Neutrophil (primary cell): ENCODE measurements around the gene NXPH2.

Source experiments
- H3K27ac ChIP-seq: fragments of 200-600 bp; sonication (generic); 2 replicates; pipeline ENCODE4 v1.5.1; 2016; ENCODE audit warnings: mild to moderate bottlenecking, moderate library complexity
- H3K27me3 ChIP-seq: fragments of 200-600 bp; sonication (generic); 2 replicates; pipeline ENCODE4 v1.6.0; 2016; ENCODE audit warnings: mild to moderate bottlenecking
- H3K36me3 ChIP-seq: fragments of 200-600 bp; sonication (generic); 2 replicates; pipeline ENCODE4 v1.5.1; 2017
- H3K4me1 ChIP-seq, 2 experiments: fragments of 200-600 bp in 1 of 2; sonication (generic) in 1 of 2; 1 replicate in 1 of 2; 2 replicates in 1 of 2; pipeline versions ENCODE4 v1.5.1 to v1.6.1; 2013 to 2016; ENCODE audit warnings: low read depth in 1 of 2, low read length in 1 of 2, mild to moderate bottlenecking in 1 of 2, moderate library complexity in 1 of 2; ENCODE audit not compliant: control insufficient read depth in 1 of 2, insufficient read depth in 1 of 2
- H3K4me3 ChIP-seq, 2 experiments: fragments of 200-600 bp in 1 of 2; sonication (generic) in 1 of 2; 1 replicate in 1 of 2; 2 replicates in 1 of 2; pipeline ENCODE4 v1.5.1; 2013 to 2016; ENCODE audit warnings: low read depth in 1 of 2, low read length in 1 of 2, mild to moderate bottlenecking in 1 of 2, moderate library complexity in 1 of 2
- H3K9me3 ChIP-seq: fragments of 200-600 bp; sonication (generic); 2 replicates; pipeline ENCODE4 v1.5.1; 2016
- TF ChIP-seq, protein P1 (sequence below): fragments of 200-600 bp; sonication (generic); IDR thresholded peaks from 2 replicates; pipeline ENCODE4 v1.5.1; 2016; ENCODE audit warnings: antibody characterized with exemption

The NXPH2 gene

DNA sequence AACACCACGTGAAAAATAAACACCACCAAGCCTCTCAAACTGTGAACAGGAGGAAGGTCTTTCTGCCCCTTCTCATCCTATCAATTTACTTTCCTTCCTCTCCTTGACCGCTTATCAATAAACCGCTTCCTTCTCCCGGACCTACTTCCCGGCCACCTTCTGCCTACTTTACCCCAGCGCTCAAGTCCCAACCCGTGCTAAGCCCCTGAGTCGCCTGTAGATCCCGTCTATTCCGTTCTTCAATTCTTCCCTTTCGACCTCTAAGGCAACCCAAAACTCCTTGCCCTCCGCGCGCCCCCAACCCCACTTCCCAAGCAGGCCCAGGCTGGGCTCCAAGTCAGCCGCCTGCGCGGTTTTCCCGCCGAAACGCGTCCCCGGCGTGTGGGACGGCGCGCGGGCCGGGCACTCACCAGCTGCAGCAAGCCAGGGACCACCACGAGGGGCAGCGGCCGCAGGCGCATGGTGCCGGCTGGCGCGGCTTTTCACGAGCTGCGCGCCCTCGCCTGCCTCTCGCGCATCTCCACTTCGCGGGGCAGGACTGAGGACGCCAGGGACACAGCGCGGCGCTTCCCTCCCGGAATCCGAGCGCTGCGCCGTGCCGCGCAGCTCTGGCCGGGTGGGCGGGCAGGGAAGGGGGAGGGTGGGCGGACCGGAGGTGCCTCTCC is at the start of gene NXPH2:
NXPH2 (minus strand) TSS at position 610 of the 665 bp plus-strand sequence; CDS start at position 461, 149 bp downstream.
- Histone ChIP-seq H3K27me3 (peaks cover 97% of the 10 kb centered on the region), H3K4me1 (peaks cover 5 to 9% of the 10 kb centered on the region in 2 experiments), H3K36me3 (no peaks in the 10 kb centered on the region), H3K9me3 (no peaks in the 10 kb centered on the region), H3K4me3 (no peak within 1 kb of the TSS), H3K27ac (no peak within 1 kb of the TSS)
- TF ChIP-seq, protein P1, sequence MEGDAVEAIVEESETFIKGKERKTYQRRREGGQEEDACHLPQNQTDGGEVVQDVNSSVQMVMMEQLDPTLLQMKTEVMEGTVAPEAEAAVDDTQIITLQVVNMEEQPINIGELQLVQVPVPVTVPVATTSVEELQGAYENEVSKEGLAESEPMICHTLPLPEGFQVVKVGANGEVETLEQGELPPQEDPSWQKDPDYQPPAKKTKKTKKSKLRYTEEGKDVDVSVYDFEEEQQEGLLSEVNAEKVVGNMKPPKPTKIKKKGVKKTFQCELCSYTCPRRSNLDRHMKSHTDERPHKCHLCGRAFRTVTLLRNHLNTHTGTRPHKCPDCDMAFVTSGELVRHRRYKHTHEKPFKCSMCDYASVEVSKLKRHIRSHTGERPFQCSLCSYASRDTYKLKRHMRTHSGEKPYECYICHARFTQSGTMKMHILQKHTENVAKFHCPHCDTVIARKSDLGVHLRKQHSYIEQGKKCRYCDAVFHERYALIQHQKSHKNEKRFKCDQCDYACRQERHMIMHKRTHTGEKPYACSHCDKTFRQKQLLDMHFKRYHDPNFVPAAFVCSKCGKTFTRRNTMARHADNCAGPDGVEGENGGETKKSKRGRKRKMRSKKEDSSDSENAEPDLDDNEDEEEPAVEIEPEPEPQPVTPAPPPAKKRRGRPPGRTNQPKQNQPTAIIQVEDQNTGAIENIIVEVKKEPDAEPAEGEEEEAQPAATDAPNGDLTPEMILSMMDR: no peak

DNA sequence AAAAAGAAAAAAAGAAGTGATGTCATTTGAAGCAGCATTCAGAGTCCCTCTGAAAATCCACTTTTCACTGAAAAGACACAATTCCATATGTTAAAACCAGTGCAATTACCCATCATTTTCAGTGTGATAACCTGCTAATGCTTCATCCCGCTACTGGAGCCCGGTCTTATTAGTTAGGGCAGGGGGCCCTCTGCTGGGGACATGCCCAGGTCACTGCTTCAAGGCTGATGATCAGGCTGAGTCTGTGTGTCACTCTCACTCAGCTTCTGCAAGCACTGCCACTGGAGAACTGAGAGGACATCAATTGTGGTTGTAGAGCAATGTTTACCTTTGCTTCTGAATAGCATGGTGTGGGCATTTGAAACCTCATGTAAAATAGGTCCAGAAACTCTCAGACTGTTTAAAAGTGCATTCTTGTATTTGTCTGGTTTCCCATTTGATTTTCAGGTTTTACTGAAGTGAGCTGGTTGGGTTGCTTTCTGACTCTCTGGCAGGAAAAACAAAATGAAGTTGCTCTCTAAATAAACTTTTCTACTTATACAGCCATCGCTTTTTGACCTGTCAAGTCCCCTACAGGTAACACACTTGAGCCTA is 49.2 kb upstream of the NXPH2 start:
- Histone ChIP-seq H3K4me3 (no peak overlapping the region), H3K9me3 (no peaks in the 10 kb centered on the region), H3K4me1 (peaks cover 12% of the 10 kb centered on the region in 2 experiments), H3K27ac (no peak overlapping the region), H3K36me3 (no peaks in the 10 kb centered on the region), H3K27me3 (no peaks in the 10 kb centered on the region)
- TF ChIP-seq, protein P1: no peak

DNA sequence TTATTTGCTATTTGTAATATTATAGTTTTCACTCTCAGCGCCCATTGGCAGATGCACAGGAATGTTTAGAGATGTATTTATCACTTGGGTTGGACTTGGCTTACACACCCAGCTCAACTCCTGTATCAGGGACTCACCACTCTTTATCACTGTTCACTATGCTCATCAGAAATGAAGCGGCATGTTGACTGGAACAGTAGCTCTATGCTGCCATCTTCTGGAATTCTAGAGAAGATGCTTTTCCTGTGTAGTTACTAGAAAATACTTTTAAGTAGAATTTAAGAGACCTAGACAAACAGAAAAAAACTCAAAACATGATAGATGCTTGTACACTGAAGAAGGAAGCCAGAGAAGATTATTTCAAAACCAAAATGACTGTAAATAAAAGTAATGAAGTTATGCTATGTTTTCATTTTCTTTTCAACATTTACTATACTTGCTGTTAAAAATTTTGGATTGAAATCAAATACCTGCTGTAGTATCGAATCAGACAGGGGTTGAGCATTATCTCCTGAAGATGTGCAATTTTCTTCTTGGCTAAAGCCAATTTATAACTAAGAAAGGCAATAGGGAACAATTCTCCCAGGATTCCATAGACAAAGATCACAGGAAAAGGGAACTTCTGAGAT is 47.4 kb upstream of the NXPH2 start:
- Histone ChIP-seq H3K27me3 (no peaks in the 10 kb centered on the region), H3K4me1 (peaks cover 12% of the 10 kb centered on the region in 2 experiments), H3K27ac (no peak overlapping the region), H3K36me3 (no peaks in the 10 kb centered on the region), H3K4me3 (no peak overlapping the region), H3K9me3 (no peaks in the 10 kb centered on the region)
- TF ChIP-seq, protein P1: peak; percentile 66

DNA sequence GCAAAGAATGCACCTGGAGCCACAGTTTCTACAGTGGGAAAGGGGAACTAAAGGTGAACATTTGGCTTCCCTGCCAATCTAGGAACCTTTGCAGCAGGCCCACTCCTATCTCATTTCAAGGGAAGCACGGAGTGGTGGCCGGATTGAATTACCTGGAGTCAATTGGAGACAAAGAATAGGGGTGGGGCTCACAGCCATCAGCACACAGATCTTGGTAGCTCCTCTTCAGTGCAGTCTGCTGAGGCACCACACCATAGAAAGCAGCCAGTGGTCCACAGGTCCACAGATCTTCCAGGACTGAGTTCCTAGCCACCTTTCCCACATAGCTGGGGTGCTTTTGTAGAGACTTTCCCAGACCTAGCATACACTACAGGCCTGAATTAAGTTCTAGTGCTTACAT is 43.5 kb upstream of the NXPH2 start:
- TF ChIP-seq, protein P1: no peak
- Histone ChIP-seq H3K27me3 (no peaks in the 10 kb centered on the region), H3K36me3 (no peaks in the 10 kb centered on the region), H3K27ac (no peak overlapping the region), H3K9me3 (no peaks in the 10 kb centered on the region), H3K4me3 (no peak overlapping the region), H3K4me1 (peaks cover 12% of the 10 kb centered on the region in 2 experiments)

DNA sequence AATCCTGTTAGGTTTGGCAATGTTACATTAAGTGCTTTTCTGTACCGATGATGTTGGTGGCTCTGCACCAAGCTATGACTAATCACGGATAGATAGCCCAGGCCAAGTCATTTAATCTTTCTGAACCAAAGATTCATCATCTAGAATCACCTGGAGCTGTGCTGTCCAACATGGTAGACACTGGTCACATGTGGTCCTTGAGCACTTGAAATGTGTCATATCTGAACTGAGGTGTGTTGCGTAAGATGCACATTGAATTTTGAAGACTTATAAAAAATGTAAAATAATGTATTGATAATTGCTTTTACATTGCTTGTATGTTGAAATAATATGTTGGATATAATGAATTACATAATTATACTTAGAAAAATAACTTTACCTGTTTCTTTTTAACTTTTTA is 39.8 kb upstream of the NXPH2 start:
- Histone ChIP-seq H3K27me3 (no peaks in the 10 kb centered on the region), H3K4me1 (peaks cover 4 to 7% of the 10 kb centered on the region in 2 experiments), H3K36me3 (no peaks in the 10 kb centered on the region), H3K9me3 (no peaks in the 10 kb centered on the region), H3K4me3 (no peak overlapping the region), H3K27ac (no peak overlapping the region)
- TF ChIP-seq, protein P1: no peak
